HFFc6 (cell line): ENCODE measurements around the gene UXS1. TPM values are rescaled to one million over a fixed set of nuclear protein-coding genes. Genes with fewer than 3 reads are reported as not detected.

Source experiments
- DNase-seq: peaks from one replicate; pipeline ENCODE4 v3.0.0-alpha.2; 2018
- H3K27ac Mint-ChIP-seq: 2 replicates; pipeline ENCODE4 v1.8.0; 2020; ENCODE audit warnings: mild to moderate bottlenecking, mixed read lengths
- H3K27me3 Mint-ChIP-seq: 2 replicates; pipeline ENCODE4 v1.8.0; 2021; ENCODE audit warnings: mild to moderate bottlenecking, moderate library complexity, mixed read lengths; ENCODE audit not compliant: insufficient read depth
- H3K36me3 Mint-ChIP-seq: 2 replicates; pipeline ENCODE4 v1.8.0; 2021; ENCODE audit warnings: low read depth, mixed read lengths
- H3K4me1 Mint-ChIP-seq: 2 replicates; pipeline ENCODE4 v1.8.0; 2020; ENCODE audit warnings: low read depth, mixed read lengths
- H3K4me3 Mint-ChIP-seq: 2 replicates; pipeline ENCODE4 v1.8.0; 2020; ENCODE audit warnings: mild to moderate bottlenecking, moderate library complexity, mixed read lengths
- H3K9me3 Mint-ChIP-seq: 2 replicates; pipeline ENCODE4 v1.8.0; 2020; ENCODE audit warnings: mild to moderate bottlenecking, mixed read lengths
- total RNA-seq, 6 experiments: library from RNA; stranded (reverse); fragmentation: NEBNext Ultra II Directional; extraction: Animal tissue kit (Norgen Biotek cat#: 25700); gene quantifications; 2 replicates in 1 of 6; 3 replicates in 5 of 6; pipeline ENCODE4 v1.2.3, GENCODE V29; 2021
- TF ChIP-seq, protein P1 (sequence below): fragments of 200-600 bp; sonication (generic); IDR thresholded peaks from 2 replicates; pipeline ENCODE4 v1.5.0; 2021; ENCODE audit warnings: antibody characterized with exemption, mild to moderate bottlenecking

The UXS1 gene
- total RNA-seq, 6 experiments from 2014 or later = 40.0 to 51.9 (median 44.5) TPM

DNA sequence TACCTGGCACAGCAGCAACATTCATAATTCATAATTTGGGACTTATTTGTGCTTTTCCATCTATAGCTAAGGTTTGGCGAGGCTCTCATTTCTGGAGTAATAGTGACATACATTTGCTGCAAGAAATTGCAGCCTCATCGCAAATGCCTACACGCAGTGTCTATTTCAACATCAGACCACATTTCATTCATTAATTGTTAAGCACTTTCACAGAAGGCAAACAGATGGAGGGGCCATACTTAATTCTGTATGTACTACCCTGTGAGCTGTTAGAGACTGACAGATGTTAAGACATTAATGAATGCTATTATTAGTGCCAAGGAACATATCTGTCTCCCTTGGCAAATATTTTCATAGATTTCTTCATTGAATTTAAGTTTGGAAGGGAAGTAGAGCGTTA is 125.7 kb downstream of the UXS1 start:
- Mint-ChIP-seq H3K4me1 (no peaks in the 10 kb centered on the region), H3K36me3 (no peaks in the 10 kb centered on the region), H3K27ac (no peak overlapping the region), H3K9me3 (peaks cover 6% of the 10 kb centered on the region; the same call in 1 of the 2 replicates), H3K4me3 (no peak overlapping the region), H3K27me3 (peaks cover 30% of the 10 kb centered on the region)
- TF ChIP-seq, protein P1, sequence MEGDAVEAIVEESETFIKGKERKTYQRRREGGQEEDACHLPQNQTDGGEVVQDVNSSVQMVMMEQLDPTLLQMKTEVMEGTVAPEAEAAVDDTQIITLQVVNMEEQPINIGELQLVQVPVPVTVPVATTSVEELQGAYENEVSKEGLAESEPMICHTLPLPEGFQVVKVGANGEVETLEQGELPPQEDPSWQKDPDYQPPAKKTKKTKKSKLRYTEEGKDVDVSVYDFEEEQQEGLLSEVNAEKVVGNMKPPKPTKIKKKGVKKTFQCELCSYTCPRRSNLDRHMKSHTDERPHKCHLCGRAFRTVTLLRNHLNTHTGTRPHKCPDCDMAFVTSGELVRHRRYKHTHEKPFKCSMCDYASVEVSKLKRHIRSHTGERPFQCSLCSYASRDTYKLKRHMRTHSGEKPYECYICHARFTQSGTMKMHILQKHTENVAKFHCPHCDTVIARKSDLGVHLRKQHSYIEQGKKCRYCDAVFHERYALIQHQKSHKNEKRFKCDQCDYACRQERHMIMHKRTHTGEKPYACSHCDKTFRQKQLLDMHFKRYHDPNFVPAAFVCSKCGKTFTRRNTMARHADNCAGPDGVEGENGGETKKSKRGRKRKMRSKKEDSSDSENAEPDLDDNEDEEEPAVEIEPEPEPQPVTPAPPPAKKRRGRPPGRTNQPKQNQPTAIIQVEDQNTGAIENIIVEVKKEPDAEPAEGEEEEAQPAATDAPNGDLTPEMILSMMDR = no peak
- no peak for DNase-seq

DNA sequence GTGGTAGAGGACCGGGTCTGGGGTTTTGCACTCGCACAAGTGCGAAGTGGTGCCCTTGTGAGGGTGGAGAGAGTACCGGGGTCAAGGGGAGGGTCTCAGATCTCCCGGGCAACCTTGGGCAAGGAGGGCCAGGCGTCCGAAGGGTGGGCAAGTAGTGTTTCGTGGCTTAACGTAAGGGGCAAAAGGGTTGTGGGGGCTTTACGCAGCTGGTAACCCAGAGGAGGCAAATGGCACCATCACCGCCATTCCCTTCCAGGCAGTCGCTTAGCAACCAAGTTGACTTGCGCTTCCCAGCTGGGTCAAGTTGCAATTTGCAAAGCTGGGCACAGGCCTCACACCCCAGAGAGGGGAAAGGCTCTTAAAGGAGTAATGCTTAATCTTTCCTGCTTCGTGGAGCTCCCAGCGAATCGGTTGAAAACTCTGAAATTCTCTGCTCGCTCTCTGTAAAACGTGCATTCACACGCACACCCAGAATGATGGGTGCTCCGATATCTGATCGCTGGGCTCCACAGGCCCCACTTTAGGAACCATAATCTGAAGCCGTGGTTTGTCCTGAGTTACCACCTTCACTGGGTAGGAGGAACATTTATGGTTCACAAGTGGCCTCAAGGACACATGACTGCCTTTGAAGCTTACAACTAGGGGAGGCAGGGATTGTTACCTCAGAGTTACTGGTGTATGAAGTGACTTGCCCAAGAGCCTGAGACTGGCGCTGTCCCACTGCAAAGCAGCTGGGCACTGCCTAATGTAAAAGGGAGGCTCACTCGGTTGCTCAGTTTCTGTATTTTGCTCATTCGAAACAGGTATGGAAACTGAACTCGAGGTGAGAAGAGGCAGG is 127.9 kb downstream of the UXS1 start:
- no peak overlapping the region for H3K4me3 Mint-ChIP-seq
- H3K36me3 Mint-ChIP-seq = no peaks in the 10 kb centered on the region

DNA sequence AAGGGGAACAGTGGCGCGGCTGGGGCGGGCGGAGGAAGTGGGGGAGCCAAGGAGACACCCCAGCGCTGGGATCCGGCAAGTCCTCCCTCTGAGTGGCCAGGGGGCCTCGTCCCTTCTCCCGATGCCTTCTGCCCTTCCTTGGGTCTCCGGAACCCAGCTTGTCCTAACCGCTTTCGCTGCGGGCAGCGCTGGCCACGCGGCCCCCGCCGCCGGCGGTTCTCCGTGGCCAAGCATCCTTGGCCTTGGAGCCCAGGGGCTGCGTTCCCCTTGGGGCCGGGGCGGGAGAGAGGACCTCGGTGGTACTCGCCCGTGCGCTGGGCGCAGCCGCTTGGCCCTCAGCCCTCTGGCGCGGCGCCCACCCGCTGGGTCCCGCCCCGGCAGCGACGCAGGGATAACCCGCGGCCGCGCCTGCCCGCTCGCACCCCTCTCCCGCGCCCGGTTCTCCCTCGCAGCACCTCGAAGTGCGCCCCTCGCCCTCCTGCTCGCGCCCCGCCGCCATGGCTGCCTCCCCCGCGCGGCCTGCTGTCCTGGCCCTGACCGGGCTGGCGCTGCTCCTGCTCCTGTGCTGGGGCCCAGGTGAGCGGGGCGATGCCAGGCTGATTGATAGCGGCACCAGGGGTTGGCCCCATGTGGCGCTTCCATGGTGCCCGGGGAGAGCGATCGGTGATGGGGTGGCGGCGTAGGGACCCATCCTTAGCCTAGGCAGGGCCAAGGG is 128.7 kb downstream of the UXS1 start:
- Mint-ChIP-seq H3K4me3 (no peak overlapping the region), H3K27me3 (peaks cover 21% of the 10 kb centered on the region), H3K36me3 (no peaks in the 10 kb centered on the region), H3K4me1 (no peaks in the 10 kb centered on the region), H3K27ac (no peak overlapping the region), H3K9me3 (peaks cover 6% of the 10 kb centered on the region; the same call in 1 of the 2 replicates)
- TF ChIP-seq, protein P1 = no peak
- DNase-seq = no peak

More for the DNA sequence above, 127.9 kb downstream of the UXS1 start:
- Mint-ChIP-seq H3K4me1 (no peaks in the 10 kb centered on the region), H3K9me3 (peaks cover 6% of the 10 kb centered on the region; the same call in 1 of the 2 replicates), H3K27me3 (peaks cover 21% of the 10 kb centered on the region), H3K27ac (no peak overlapping the region)
- TF ChIP-seq, protein P1 = no peak
- DNase-seq = no peak

DNA sequence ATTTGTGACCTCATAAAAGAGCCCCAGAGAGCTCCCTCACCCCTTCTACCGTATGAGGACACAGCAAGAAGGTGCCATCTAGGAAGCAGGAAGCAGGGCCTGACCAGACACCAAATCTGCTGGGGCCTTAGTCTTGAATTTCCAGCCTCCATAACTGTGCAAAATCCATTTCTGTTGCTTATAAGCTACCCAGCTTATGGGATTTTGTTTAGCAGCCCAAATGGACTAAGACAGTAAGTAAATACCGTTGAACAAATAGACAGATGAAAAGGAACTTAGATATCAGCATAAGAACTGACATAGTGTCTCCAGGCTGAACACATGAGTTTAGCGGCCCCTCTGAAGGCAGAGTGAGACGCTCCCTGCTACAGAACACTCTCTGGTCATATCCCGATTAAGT is 130.9 kb downstream of the UXS1 start:
- no peak for DNase-seq
- Mint-ChIP-seq H3K27ac (no peak overlapping the region), H3K4me3 (no peak overlapping the region), H3K4me1 (no peaks in the 10 kb centered on the region), H3K27me3 (peaks cover 12% of the 10 kb centered on the region), H3K36me3 (no peaks in the 10 kb centered on the region), H3K9me3 (peaks cover 6% of the 10 kb centered on the region; the same call in 1 of the 2 replicates)
- TF ChIP-seq, protein P1 = no peak

DNA sequence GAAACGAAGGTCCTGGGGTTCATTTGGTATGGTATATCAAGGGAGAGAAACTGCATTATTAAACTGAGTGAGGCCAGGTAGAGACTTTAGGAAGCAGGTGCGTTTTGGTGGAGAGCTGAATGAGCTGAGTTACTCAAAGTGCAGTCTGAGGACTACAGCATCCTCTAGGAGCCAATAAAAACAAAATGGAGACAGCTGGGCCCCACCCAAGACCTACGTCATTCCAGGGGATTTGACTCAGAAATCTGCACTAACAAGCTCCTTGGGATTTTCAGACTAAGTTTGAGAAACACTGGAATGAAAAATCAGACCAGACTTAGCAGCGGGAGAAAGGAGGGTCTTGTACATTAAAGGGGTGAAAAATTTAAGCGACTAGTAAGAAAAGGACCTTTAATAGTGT is 131.5 kb downstream of the UXS1 start:
- peaks cover 14% of the 10 kb centered on the region for H3K27me3 Mint-ChIP-seq
- H3K27ac Mint-ChIP-seq = no peak overlapping the region
- no peak for DNase-seq
- peaks cover 6% of the 10 kb centered on the region; the same call in 1 of the 2 replicates for H3K9me3 Mint-ChIP-seq
- H3K36me3 Mint-ChIP-seq = no peaks in the 10 kb centered on the region
- H3K4me3 Mint-ChIP-seq = no peak overlapping the region
- TF ChIP-seq, protein P1 = no peak
- no peaks in the 10 kb centered on the region for H3K4me1 Mint-ChIP-seq
